ENCODE results near the gene GCC2.
"Not testable (repeated sequence)": the region's sequence is repeated elsewhere in the genome, so short reads cannot be mapped to it uniquely, and the experiment has no call there.

The GCC2 gene

GRCh38 chr2:108448678-108449409 lies at the start of gene GCC2:
Gene GCC2, plus strand, starts transcription at chr2:108449206. Its CDS starts 69 bp downstream, at chr2:108449275.
- FAIRE-seq: no peak

DNA sequence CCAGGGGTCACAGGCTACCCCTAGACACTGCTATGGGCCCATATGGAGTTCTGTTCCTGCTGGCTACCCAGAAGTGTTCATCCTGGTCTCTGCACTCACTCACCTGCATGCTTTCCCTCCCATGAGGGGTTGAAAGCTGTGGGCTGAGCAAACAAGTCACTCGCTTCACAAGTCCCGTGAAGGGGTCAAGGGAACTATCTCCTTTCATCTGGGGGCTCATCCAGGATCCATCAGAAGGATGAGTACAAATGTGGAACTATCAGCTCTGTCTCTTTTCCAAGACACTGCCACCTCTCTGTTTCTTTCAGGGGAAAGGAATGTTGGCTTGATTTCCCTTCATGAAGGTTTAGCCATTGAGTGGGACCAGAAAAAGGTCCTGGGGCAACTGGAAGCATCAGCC lies 49.5 kb upstream of the GCC2 start:
- no peak for FAIRE-seq

DNA sequence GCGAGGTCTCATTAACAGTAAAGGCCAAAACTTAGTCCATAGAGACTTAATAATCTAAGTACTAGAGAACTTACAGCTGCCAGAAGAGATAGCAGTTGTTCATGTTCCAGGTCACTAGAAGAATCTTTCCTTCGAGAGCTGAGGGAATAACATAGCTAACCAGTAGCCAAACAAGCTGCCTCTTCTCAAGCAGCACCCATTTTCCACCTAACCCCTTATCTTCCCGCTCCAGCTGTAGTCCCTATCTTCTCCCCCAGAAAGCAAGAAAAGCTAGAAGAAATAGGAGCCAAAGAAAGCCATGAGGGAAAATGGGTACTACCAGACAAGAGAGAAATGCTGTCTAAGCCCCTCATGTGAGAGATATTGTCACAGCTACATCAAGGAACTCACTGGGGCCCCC lies 47.2 kb upstream of the GCC2 start:
- no peak for FAIRE-seq

GRCh38 chr2:108403494-108403893 lies 45.5 kb upstream of the GCC2 start:
- FAIRE-seq: no peak

DNA sequence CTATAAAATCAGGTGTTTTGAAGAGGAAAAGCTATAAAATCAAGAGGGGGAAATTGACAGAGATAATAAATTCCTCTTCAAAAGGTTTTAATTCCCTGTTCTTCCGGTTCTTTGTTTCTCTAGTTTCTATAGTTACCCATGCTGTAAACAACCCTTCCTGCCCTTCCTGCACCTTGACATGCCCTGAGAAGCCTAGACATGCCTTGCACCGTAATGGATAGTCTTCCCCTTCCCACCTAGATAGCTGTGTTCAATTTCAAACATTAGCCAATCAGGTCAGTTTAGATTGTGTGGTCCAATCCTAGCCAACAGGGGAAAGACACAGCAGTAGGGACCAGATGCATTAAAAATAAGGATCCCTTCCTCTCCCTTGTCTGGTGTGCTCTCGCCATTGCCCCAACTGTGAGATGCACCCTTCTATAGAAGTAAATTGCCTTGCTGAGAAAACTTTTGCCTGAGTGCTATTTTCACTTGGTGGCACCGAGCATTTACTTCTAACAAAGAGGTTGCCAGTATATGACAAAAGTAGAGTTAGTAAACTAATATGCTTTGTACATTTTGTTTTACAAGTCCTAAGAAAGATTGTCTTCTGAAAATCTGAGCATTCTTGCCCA lies 44.1 kb upstream of the GCC2 start:
- no peak for FAIRE-seq

DNA sequence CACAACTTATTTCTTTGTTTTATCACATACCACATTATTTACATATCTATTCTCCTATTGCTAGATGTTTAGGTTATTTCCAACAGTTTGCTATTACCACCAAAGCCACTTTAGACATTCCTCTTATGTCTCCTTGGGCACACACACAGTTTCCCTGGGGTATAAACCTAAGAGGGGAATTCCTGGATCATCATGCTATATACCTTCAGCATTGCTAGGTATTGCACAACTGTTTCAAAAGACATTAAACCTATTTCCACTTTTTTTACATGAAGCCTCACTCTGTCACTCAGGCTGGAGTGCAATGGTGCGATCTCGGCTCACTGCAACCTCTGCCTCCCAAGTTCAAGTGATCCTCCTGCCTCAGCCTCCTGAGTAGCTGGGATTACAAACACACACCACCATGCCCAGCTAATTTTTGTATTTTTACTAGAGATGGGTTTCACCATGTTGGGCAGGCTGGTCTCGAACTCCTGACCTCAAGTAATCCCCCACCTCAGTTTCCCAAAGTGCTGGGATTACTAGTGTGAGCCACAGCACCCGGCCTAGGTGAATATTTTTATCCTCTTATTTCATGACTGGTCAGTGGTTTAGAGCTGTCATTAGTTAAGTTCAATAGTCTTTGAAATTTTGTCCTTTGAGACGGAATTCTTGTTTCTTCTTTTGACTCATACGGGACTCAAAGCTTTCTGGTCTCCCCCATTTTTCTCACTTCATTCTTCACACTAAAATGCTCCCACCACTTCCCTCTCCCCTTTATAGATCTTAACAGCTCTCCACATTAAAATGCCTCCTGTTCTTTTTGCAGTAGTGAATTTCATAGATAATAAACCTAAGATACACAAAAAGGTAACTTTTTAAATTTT lies 40.9 kb upstream of the GCC2 start:
- FAIRE-seq: no peak

- no peak for FAIRE-seq
Observed at GRCh38 chr2:108409768-108410167, 39.2 kb upstream of the GCC2 start.

- no peak for FAIRE-seq
Observed at GRCh38 chr2:108412995-108413710, 35.9 kb upstream of the GCC2 start.

- no peak for FAIRE-seq
Observed at GRCh38 chr2:108413711-108414095, 35.3 kb upstream of the GCC2 start.

- no peak for FAIRE-seq
Observed at GRCh38 chr2:108414256-108414876, 34.6 kb upstream of the GCC2 start.

GRCh38 chr2:108414945-108415344 lies 34.1 kb upstream of the GCC2 start:
- FAIRE-seq: no peak

- FAIRE-seq: no peak
Observed at GRCh38 chr2:108417254-108417653, 31.8 kb upstream of the GCC2 start.

DNA sequence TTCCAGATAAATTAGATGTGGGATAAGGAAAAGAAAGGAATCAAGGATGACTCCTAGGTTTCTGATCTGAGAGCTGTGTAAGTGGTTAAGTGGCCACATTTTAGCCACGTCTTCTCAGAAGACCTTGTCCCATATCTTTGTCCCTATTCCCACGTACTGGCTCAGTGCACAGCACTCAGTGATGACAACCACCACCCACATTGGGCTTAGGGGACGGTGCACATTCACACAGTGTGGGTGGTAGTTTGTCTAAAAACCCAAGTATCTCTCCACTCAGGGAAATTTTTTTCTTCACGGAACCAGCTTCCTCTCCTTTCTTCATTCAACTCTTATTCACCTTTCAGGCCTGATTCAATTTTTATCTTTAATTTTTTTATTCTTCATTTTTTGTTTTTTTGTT lies 30.6 kb upstream of the GCC2 start:
- FAIRE-seq: no peak

GRCh38 chr2:108423067-108423466 lies 25.9 kb upstream of the GCC2 start:
- no peak for FAIRE-seq

DNA sequence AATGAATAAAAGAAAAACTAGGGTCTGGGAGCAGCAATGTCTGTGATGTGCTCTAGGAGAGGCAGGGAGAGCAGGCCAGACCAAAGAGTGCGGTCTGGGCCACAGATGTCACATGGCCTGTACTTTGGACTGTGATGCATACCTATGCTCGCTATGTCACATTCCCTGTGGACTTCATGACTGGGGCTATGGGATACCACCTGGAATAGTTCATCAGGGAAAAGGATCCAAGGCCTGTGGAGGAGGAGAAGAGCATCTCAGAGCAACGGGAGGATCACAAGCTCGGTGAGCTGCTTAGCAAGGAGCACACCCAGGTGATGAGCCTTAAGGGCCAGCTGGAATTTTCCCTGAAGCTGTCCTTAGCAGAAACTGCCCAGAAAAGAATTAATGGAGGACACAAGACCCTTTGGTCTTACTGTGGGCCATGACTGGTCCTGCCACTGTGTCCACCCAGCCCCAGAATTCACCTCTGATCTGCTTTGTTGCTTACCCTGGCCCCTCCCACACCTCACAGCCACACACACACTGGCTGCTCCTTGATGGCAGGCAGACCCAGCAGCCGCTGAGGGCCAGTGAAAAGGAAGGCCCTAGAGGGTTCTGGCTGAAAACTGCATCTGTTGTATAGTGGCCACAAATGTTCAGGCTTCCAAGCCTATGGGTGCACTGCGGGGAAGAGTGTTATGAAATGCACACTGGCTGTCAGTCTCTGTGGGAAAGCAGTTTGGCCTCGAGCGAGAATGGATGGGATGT lies 25.3 kb upstream of the GCC2 start:
- FAIRE-seq: no peak

DNA sequence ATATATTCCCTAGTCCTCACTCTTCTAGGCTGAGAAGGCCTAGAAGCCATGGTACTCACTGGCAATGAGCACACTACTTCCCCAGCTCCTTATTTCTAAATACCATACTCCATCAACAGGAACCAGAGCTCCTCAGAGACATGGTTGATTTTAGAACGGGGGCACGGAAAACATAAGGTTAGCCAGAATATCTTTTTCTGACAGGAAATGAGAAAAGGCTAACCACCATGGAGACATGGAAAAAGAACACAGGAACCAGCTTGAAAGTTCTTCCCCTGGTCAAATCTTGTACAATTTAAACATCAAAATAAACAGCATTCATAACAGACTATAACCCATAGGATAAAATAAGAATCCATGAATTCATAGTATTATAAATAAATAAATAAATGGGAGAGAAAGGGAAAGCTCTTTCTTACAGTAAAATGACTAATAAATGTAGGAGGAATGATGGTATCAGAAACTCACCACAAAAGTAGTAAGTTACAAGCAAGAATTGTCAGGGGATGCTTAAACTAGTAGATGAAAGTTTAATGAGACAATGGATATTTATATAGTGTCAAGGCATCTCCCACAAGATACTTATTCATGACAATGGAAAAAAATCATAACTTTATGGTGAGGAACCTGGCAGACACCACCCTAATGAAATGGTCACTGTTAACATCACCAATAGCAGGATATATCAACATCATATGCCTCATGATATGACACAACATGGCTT lies 20.6 kb upstream of the GCC2 start:
- FAIRE-seq: no peak

DNA sequence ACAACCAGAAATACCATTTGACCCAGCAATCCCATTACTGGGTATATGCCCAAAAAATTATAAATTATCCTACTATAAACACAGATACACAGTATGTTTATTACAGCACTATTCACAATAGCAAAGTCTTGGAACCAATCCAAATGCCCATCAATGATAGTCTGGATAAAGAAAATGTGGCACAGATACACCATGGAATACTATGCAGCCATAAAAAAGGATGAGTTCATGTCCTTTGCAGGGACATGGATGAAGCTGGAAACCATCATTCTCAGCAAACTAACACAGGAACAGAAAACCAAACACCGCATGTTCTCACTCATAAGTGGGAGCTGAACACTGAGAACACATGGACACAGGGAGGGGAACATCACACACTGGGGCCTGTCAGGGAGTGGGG lies 13.4 kb upstream of the GCC2 start:
- FAIRE-seq: not testable (repeated sequence)

DNA sequence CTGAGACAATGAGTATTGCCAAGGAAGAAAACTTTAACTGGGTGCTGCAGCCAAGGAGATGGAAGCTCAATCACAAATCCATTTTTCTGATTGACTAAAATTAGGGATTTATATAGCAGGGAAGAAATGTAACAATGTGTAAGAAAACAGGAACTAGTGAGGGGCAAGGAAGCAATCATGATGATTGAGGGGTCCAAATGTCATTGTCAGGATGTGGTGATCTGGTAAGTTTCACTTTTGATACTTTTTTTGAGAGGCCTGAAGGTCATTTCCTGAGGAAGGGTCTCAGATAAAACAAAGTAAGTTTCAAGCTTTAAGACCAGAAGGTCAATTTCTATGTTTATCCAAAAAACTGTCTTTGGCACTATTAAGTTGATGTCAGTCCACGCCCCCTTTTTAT lies 12.0 kb upstream of the GCC2 start:
- FAIRE-seq: no peak

DNA sequence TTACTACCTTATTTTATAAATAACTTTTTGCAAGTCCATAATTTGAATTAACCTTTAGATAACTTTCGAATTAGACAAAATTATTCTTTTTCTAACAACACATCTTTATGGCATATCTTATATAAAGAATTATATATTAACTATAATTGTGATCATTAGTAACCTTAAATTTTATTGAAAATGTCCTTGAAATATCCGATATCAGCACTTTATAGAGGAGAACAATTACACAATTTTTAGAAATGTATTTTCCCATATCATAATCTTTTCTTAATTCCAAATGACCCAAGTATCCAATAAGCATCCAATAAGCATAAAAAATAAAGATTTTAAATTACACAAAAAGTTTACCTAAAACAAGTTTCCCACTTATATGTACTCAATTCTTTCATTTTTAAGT lies 7.3 kb upstream of the GCC2 start:
- peak; percentile 79 for FAIRE-seq

DNA sequence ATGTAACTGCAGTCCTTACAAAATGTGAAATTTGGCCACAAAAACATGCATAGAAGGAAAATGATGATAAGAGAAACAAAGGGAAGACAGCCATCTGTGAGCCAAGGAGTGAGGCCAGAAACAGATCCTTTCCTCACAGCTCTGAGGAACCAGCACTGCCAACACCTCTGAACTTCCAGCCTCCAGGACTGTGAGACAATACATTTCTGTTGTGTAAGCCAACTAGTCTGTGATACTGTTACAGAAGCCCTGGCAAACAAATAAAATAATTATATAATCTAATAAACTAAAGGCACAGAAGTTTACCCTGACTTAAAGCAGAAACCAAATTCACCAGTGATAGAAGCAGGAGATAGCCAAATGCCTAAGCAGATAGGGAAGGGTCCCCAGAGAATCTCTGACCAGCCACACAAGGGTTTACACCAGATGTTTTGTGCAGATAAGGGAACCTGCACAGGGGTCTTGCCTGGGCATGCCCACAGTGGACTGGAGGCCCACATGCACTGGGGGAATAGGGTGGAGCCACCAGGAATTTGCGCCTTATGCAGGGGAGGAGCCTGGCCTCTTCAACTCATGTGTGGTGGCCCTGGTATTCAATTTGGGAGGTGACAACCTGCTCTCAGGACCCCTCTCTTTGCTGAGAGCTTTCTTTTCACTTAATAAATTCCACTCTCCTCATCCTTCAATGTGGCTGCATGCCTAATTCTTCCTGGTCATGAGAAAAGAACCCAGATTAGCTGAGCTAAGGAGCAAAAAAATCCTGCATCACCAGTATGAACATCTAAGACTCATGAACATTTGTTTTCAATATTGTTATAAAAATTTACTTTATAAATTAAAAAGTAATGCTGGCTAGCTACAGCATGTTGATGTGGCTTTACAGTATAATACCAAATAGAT lies 3.8 kb upstream of the GCC2 start:
- no peak for FAIRE-seq

Measured in A204.1 (cell line).